ENCODE data around the gene ATG10.
"Not testable (repeated sequence)": the region's sequence is repeated elsewhere in the genome, so short reads cannot be mapped to it uniquely, and the experiment has no call there.

Gene ATG10

DNA sequence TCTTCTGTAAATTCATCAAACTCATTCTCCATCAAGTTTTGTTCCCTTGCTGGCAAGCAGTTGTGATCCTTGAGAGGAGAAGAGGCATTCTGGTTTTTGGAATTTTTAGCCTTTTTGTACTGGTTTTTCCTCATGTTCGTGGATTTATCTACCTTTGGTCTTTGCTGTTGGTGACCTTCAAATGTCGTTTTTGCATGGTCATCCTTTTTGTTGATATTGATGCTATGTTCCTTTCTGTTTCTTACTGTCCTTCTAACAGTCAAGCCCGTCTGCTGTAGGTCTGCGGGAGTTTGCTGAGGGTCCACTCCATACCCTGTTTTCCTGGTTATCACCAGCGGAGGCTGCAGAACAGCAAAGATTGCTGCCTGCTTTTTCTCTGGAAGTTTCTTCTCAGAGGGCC is 165.4 kb downstream of the ATG10 start:
- DNase-seq: no peak

DNA sequence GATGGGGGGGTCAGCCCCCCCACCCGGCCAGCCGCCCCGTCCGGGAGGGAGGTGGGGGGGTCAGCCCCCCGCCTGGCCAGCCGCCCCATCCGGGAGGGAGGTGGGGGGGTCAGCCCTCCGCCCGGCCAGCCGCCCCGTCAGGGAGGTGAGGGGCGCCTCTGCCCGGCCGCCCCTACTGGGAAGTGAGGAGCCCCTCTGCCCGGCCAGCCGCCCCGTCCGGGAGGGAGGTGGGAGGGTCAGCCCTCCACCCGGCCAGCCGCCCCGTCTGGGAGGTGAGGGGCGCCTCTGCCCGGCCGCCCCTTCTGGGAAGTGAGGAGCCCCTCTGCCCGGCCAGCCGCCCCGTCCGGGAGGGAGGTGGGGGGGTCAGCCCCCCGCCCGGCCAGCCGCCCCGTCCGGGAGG is 168.0 kb downstream of the ATG10 start:
- not testable (repeated sequence) for DNase-seq

DNA sequence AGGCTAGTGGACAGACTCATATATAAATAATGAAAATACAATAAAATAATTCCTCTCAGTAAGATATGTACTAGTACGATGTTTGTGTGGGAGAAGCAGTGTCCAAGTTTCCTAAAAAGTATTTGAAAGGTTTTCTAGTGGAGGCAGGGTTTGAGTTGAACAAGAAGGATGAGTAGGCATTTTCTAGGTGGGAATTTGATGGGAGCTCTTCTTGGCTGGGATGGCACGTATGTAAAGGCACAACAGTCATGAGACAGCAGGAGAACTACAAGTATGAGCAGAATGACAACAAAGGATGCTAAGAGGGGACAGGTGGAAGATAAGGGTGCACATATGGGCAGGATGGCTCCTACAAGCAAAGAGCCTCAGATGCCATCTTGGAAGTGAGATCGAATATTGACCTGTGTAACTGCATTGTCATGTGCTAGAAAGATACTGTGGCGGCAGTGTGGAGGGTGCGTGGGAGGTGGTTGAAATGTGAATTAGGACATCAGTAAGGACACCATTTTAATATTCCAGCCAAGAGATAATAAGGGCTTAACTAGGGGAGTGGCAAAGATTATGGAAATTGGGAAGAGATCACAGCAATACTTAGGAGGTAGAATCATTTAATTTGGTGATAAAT is 170.5 kb downstream of the ATG10 start:
- DNase-seq: no peak

DNA sequence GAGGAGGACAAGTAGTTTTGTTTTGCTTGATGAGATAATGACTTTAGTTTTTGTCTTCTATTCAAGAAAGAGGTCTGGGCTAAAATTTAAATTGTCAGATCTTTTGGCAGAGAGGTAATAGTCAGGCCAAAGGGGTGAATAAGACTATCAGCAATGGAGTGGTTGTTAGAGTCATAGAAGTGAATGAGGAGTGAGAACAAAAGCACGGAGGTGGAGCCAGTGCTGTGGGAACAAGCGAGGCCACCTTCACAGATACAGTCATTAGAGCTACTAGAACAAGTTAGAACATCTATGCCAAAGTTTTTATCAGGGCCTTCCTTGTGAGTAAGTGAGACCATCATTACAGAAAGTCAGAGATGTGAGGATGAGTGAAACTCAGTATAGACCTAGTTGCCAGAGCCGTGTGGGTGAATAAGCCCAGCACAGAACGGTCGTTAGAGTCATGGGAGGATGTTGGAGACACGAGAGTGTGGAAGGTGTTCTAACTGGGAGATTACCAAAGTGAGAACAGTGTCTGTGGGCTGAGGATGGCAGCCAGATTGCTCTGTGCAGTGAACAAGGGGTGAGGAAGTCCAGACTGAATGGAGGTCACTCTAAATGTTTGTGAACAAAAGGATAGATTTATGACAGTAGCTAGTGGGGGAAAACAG is 171.2 kb downstream of the ATG10 start:
- DNase-seq: no peak

DNA sequence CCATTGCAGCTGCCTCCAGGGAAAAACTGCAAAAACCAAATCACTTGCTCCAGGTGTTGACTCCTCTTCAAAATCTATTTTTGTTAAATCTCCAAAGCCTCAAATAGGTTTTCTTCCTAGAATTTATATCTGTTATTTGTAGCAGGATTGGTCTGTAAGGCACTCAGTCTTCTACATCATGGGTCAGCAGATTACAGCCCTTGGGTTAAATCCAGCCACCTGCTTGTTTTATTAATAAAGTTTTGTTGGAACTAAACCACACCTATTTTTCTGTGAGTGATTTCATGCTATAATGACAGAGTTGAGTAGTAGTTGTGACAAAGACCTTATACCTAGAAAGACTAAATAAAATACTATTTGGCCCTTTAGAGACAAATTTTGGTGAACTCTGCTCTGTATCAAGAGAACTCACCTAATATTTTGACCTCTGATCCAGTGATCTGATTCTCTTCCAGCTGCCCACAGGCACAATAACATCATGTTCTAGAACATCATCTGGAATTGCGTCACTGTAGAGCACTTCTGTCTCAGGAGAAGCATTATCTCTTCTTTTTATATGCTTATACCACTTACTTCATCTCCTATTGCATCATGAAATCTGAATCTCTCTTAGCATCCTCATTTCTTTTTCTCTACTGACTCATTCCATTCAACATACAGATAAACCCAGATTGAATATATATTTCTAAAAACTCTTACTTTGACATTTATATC is 176.2 kb downstream of the ATG10 start:
- DNase-seq: peak in 1 of 2 donors; percentile 21

DNA sequence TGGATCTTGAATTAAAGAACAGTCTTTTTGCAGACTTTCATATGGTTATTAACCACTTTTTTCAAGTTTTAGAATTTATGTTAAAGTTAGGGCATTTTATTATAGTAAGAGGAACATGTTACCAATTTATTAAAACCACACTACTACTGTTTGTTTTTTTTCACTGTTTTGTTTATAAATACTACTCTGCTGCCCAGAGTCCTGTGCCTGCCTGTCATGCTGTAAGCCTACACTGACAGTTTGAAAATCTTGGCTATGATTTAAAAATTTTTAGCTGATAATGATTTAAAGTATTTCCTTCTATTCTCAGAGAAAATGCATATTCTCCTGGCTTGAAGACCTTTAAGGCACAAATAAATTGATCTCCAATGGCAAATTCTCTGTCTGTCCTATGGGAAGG is 177.6 kb downstream of the ATG10 start:
- DNase-seq: no peak

DNA sequence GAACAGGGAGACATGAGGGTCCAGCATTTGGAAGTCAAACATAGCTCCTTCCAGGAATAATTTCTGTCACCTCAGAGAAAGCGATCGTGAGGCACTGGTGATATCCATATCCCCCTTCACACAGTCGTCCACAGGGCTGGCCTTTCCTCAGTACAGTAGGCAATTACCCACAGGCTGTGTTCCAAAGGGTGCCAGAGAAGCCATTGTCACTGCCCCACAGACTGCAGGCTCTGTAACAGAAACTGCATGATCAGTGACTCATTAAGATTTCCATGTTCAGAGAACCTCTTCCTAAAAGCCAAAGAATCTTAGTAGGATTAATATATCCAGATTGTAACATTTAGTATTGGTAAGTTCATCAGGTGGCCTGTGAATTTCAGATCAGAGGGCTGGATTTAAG is 178.7 kb downstream of the ATG10 start:
- DNase-seq: no peak

DNA sequence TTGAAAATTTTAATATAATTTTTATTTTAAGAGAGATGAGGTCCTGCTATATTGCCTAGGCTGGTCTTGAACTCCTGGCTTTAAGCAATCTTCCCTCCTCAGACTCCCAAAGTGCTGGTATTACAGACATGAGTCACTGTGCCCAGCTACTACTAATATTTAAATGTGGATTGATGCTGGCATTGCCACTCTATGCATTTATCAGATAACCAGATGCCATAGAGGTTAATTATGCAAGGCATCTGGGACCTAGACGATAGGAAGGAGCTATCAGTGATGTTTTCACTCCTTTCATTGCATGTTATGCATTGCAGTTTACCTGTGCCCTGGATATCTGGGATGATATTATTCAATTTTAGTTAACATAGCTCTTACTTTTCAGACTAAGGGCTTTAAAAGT is 179.4 kb downstream of the ATG10 start:
- DNase-seq: no peak

DNA sequence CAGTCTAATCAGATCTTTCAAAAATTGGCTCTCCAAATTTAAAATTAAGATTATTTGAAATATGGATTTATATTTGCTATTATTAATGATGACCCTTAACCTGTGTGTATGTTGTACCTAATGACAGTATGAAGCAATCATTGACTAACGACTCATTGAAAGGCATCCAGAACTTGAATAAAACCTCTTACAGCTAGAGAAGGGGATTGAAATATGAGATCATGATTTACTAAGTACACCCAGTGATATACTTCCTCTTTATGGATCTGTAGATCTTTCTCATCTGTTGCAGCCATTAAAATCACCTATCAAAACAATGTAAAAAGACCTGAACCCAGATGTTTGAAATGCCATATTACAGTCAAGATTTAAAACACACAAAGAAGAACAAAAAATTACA is 179.8 kb downstream of the ATG10 start:
- no peak for DNase-seq

DNA sequence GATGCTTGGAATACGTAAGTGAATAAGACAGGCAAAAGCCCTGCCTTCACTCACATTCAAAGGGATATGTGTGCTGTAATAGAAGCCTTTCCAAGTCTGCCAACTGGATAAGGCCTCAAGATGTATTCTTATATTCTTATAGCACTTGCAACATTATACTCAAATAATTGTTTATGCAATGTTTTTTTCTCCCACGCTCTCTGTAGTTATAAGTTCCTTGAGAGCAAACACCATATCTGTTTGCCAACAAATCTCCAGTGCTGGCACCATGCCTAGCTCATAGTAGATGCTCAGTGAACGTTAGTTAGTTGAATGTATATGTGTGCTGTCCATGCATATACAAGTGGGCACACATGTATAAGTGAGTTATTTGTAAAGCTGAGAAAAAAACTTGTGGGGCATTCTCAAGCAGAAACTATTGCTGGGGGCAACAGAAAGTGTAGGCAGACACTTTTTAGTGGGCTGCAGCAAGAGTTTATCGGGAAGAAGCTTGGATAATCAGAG is 181.2 kb downstream of the ATG10 start:
- DNase-seq: no peak

DNA sequence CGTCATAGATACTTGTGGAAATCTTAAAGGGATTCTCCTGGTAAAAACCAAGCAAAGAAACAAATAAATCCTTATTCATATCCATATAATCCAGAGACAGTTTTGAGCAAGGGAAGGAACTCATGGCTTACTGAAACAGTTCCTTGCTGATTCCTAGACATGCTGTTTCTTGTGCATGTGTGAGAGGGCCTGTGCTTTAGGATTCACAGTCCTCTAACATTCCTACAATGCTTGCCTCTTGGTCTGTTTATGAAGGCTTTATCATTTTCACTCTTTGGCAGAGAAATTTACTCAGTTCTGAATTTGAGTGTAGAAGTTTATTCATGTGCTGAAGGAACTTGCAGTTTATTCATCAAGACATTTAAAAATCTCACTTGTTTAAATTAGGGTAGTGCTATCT is 183.0 kb downstream of the ATG10 start:
- no peak for DNase-seq

DNA sequence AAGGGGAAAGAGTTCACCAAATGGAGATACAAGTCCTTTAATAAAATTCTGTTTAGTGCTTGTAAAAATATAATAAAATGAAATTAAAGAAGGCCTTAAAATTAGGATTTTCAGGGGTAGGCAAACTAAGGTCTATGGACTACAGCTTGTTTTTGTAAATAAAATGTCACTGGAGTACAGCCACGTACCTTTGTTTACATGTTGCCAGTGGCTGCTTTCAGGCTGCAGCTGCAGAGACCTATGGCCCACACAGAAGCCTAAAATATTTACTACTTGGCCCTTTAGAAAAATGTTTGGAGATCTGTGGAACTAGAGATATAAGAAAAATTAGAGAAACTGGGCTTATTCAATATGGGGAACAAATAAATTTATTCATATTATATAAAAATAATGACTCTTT is 183.5 kb downstream of the ATG10 start:
- DNase-seq: no peak

DNA sequence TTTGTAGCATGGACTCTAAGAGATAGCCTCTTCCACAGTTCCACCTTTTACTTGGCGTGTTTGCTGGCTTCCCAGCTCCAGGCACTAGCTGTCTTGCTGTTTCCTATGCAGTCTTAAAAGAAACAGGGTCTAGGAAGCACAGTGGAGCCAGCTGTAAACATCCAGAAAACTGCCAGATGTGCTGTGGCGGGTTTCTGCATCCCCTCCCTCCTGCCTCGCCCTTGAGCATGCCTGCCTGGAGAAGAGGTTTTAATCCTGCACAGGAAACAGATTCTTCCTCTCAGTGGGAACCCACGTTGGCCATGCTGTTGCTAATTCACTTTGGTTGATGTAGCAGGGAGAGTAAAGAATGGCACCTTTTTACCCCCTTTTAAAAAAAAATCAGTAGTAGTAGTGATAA is 185.1 kb downstream of the ATG10 start:
- DNase-seq: no peak

DNA sequence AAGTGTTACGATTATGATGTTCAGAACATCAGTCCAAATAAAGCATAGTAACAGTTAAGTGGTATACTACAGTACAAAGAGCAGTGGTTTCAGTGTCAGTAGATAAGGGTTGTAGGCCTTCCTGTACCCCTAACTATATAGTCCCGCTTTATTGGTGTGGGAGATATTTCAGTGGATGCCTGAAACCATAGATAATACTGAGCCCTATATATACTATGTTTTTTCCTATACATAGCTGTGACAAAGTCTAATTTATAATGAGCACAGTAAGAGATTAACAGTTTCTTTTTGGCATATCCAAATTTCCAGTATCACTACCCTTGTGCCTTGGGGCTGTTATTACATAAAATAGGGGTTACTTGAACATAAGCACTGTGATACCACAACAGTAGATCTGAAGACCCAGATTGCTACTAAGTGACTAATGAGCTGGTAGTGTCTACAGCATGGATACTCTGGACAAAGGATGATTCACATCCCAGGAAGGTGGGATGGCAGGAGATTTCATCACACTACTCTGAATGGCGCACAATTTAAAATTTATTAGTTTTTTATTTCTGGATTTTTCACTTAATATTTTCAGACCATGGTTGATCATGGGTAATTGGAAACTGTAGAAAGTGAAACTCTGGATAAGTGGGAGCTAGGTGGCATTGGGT is 187.1 kb downstream of the ATG10 start:
- no peak for DNase-seq

DNA sequence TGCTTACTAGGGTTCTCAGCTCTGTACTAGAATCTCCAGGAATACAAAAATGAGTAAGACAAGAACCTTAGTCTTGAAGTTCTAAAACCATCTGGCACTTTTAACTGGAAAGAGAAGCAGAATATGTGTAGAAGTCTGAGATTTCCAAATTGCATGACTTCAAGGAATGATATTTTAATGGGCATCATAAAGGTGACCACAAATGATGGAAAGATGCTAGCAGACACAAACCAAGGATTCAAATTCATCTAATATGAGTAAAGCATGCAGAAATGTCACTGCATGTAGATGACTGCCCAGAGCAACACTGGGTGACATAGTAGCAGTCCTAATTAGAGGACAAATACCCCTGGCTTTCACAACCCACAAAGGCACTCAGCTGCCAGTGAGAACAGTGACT is 189.1 kb downstream of the ATG10 start:
- DNase-seq: no peak

DNA sequence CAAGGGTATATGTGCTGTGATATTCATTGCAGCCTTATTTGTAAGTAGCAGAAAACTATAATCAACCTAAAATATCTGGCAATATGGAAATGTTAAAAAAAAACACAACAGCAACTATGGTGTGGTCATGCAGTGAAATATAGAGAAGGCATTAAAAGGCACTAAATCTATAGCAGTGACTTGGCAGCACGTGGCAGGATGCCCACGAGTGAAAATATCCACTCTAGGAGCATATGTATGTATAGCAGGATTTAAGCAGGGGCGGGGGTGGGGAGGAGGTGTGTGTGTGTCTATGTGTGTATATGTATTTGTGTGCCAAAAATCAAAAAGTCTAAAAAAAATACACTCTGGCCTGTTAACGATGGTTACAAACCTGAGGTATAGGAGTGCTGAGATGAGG is 190.8 kb downstream of the ATG10 start:
- no peak for DNase-seq

DNA sequence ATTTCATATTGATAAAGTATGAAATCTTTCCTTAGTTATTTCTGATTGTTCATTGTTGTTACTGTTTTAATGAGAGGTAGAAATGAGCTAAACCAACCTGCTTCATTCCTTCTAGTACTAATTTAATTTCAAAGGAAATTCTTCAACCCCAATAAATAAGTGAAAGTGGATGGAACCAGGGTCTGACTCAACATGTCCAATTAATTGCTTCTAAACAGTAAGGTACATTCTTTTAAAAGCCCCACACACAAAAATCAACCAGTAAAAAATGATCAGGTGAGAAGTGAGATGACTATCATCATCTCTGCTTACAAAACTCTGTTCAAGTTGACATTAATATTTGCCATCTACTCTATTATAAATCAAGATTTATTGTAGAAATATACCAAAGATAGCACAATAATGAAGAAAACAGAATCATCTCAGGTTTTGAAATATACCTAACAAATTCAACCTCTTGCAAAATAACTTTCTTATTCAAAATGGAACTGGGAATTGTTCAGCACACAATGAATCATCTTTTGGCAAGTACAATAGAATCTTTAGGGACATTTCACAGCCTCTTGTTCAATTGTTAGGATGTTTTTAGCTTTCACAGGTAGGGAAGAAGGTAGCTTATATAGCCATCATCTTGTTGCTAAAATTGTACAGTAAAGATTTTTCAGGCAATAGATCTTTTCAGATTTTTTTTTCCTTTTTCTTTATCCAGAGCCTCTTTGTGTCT is 191.8 kb downstream of the ATG10 start:
- DNase-seq: no peak

DNA sequence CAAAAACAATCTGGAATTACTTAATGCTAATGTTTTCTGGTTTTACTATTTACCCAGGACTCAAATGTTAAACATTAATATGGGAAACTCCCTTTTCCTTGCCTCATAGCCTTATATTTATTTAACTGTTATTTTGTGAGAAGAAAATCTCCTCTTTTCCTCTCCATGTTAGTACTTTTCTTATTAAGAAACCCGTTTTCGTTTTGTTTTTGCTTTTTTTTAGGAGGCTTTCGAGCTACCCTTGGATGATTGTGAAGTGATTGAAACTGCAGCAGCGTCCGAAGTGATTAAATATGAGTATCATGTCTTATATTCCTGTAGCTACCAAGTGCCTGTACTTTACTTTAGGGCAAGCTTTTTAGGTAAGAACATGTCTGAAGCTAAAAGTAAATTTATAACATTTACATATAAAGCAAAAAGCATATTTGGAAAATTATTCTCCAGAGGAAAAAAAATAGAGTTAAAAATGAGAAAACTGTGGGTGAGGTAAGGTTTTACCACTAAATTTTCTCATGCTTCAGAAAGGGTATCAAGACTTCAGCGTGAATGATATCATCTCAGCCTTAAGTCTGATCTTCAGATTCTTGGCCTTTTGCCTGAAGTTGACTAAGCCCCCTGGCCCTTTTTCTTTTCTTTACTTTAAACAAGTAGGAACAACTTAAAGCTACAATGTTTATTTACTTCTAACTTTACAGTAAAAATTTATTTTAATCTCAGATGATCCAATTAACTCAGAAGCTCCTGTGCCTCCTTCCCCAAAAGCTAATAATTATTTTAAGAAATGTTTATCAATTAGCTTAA is 192.6 kb downstream of the ATG10 start:
- no peak for DNase-seq

DNA sequence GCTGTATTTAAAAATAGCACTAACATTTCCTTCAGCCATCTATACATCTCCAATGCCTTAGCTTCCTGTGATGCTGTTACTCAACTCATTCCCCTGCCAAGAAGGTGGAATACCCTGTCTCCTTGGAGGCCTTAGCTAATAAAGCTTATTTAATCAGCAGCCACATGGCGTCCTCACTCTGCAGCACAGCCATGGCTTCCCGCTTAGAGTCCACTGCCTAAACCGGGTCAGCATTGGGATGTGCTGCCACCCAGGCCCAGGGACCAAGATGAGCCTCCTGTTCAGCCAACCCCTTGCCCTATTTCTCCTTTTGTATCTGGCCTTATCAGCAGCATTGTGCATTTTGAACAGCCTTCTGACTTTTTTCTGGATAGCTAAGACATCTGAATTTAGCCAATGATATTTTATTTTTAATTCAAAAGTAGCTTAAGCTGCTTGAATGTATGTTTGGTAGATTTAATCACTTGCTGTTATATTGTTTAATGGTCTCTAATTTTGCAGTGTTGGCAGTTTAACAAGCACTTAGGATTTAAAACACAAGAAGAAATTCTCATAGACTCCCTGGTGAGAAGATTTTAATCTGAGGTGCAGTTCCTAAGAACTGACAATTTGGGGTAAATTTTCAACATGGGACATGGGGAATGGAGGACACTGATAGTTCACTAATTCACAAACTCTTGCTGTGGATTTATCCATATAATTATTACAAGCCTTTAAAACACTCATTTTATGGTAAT is 193.3 kb downstream of the ATG10 start:
- no peak for DNase-seq

DNA sequence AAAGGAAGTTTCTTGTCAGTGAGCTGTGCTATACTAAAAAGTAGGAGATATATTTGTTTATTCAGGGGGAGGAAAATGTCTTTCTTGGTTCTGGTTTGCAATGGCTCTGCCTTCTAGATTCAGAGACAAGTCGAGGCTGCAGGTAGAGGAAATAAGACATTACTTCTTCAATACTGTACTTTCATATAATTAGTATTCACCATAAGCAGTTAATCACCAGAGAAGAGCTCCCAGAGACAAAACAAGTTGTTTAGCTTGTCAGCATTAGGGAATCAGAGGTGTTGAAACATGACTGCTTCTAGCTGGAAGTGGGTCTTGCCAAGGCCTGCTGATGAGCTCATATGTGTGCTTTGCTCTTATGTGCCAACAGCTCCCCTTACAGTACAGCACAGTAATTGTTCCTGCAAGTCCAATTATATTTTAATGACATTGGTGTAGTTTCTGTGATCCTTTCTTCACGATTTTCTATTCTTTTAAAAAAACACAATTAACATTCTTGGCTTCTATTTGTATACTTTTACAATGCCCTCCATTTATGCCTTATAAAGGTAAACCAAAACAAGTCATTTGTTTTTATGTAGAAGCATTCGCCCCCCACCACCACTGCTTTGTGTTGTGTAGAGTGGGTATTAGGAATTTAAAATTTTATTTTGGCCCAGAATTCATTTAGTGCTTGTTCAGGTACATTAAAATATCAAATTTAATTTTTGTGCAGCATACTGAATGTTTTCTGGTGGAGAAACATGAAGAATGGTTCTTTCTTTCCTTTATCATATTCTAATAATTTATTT is 194.1 kb downstream of the ATG10 start:
- peak; percentile 82 to 90 for DNase-seq
